Measurements from ENCODE around the gene HIGD1C. TPM values are rescaled to one million over a fixed set of nuclear protein-coding genes. Genes with fewer than 3 reads are reported as not detected.

HIGD1C gene
- total RNA-seq, 4 donors from 2014 or later: not detected

GRCh38 chr12:50936821-50937530 lies 15.4 kb upstream of the HIGD1C start:
- TF ChIP-seq CTCF (IDR thresholded peaks at IDR 0.05; ENCODE audit: low read depth): no peak

- TF ChIP-seq CTCF (IDR thresholded peaks at IDR 0.05; ENCODE audit: low read depth): no peak
Observed at GRCh38 chr12:50937653-50938052, 14.7 kb upstream of the HIGD1C start.

- TF ChIP-seq CTCF (IDR thresholded peaks at IDR 0.05; ENCODE audit: low read depth): no peak
Observed at GRCh38 chr12:50947933-50948626, 4.3 kb upstream of the HIGD1C start.

GRCh38 chr12:50948798-50949197 lies 3.5 kb upstream of the HIGD1C start:
- TF ChIP-seq CTCF (IDR thresholded peaks at IDR 0.05; ENCODE audit: low read depth): no peak

- TF ChIP-seq CTCF (IDR thresholded peaks at IDR 0.05; ENCODE audit: low read depth): no peak
Observed at GRCh38 chr12:50949801-50950302, 2.5 kb upstream of the HIGD1C start.

GRCh38 chr12:50951112-50951511 lies 1.2 kb upstream of the HIGD1C start:
- no peak for TF ChIP-seq CTCF (IDR thresholded peaks at IDR 0.05; ENCODE audit: low read depth)

- TF ChIP-seq CTCF (IDR thresholded peaks at IDR 0.05; ENCODE audit: low read depth): no peak
Observed at GRCh38 chr12:50953047-50953446, 703 bp downstream of the HIGD1C start.
